Mesendoderm (in vitro differentiated cells): Measurements from ENCODE around the gene MED16.
A peak's percentile ranks its signal among the peaks of the same experiment; 100 is the strongest.

Experiments used
- DNase-seq: peaks from one replicate; pipeline ENCODE4 v3.0.0; 2013
- H2AK5ac ChIP-seq: 2 replicates; pipeline ENCODE4 v1.6.1; 2013; ENCODE audit warnings: low read length, inconsistent platforms
- H2BK120ac ChIP-seq: 2 replicates; pipeline ENCODE4 v1.6.1; 2013; ENCODE audit warnings: low read depth, mild to moderate bottlenecking, low read length, moderate library complexity, mixed read lengths
- H2BK15ac ChIP-seq: replicated peaks from 2 replicates; pipeline ENCODE4 v1.6.1; 2013; ENCODE audit warnings: low read depth, mild to moderate bottlenecking, moderate library complexity
- H2BK5ac ChIP-seq: 2 replicates; pipeline ENCODE4 v1.6.1; 2013; ENCODE audit warnings: low read length, inconsistent platforms
- H3K18ac ChIP-seq: 2 replicates; pipeline ENCODE4 v1.6.1; 2013; ENCODE audit warnings: mild to moderate bottlenecking, low read length, mixed read lengths
- H3K23ac ChIP-seq: one replicate; pipeline ENCODE4 v1.6.1; 2013; ENCODE audit warnings: low read length
- H3K27ac ChIP-seq: 2 replicates; pipeline ENCODE4 v1.5.1; 2013; ENCODE audit warnings: low read depth, mild to moderate bottlenecking, inconsistent platforms, low read length, moderate library complexity
- H3K27me3 ChIP-seq: 2 replicates; pipeline ENCODE4 v1.6.1; 2013; ENCODE audit warnings: low read length, control low read depth, mild to moderate bottlenecking, inconsistent platforms; ENCODE audit not compliant: insufficient read depth, poor library complexity
- H3K36me3 ChIP-seq: 2 replicates; pipeline ENCODE4 v1.6.1; 2013; ENCODE audit warnings: low read length, inconsistent platforms; ENCODE audit not compliant: control insufficient read depth, insufficient read depth
- H3K4ac ChIP-seq: one replicate; pipeline ENCODE4 v1.6.1; 2013; ENCODE audit warnings: low read depth, mild to moderate bottlenecking, low read length, moderate library complexity
- H3K4me1 ChIP-seq: 2 replicates; pipeline ENCODE4 v1.6.1; 2013; ENCODE audit warnings: low read depth, low read length, inconsistent platforms; ENCODE audit not compliant: control insufficient read depth
- H3K4me2 ChIP-seq: 2 replicates; pipeline ENCODE4 v1.6.1; 2013; ENCODE audit warnings: low read length
- H3K4me3 ChIP-seq: 2 replicates; pipeline ENCODE4 v1.5.1; 2013; ENCODE audit warnings: mild to moderate bottlenecking, low read length
- H3K56ac ChIP-seq: one replicate; pipeline ENCODE4 v1.6.1; 2013; ENCODE audit warnings: low read length
- H3K79me1 ChIP-seq: 2 replicates; pipeline ENCODE4 v1.6.1; 2013; ENCODE audit warnings: low read length, inconsistent platforms
- H3K79me2 ChIP-seq: 2 replicates; pipeline ENCODE4 v1.6.1; 2013; ENCODE audit warnings: mild to moderate bottlenecking, low read length; ENCODE audit not compliant: control insufficient read depth, insufficient read depth
- H3K9ac ChIP-seq: 2 replicates; pipeline ENCODE4 v1.6.1; 2013; ENCODE audit warnings: low read length, inconsistent platforms
- H4K5ac ChIP-seq: one replicate; pipeline ENCODE4 v1.6.1; 2013; ENCODE audit warnings: low read length
- H4K8ac ChIP-seq: one replicate; pipeline ENCODE4 v1.6.1; 2013; ENCODE audit warnings: low read depth, mild to moderate bottlenecking, control low read depth, low read length, moderate library complexity
- WGBS: extraction: QIAGEN DNeasy Blood & Tissue Kit; methylation state at CpG from one replicate; pipeline ENCODE4 v1.1.7; 2013; ENCODE audit warnings: low lambda C conversion rate, missing lambda C conversion rate; ENCODE audit not compliant: insufficient coverage; ENCODE audit errors: extremely low coverage; 5-methylcytosine and 5-hydroxymethylcytosine counted together

Gene MED16

DNA sequence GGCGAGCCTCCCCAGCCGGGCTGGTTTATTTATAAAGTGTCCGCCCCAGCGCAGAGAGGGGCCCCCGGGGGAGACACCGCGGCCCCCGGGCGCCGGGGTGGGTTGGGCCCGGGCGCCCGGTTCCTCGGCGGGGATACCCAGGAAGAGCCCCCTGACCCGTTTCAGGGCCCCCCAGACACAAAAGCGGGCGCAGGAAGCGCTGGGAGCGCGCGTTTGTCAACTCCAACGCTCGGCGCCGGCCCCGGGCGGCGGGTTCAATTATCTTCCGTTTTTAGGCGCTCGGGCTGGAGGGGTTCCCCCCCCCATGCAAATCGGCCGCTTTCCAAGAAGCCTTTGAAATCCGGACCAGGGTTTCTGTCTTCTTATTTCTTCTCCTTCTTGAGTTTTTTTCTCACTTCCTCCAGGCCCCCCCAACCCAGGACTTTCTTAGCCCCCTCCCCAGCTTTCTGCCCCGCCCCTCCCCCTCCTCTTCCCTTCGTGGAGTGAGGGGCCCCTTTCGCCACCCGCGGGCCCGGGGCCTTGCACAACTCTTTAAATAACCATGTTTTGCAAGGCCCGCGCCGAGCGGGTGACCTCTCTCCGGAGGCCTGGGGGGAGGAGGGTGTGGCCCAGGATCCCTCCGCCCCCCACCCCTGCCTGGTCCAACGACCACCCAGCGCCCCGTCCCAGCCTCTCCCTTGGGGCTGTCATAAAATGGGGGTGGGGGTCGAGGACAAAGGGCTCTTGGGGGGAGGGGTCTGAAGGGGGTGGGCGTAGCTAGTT is 33.8 kb upstream of the MED16 start:
- Histone ChIP-seq H2AK5ac (no peak overlapping the region), H3K4me2 (peak overlapping the region; percentile 31), H3K4me1 (no peaks in the 10 kb centered on the region), H3K56ac (peak overlapping the region; percentile 89), H4K8ac (peak overlapping the region; percentile 76), H3K4me3 (peak overlapping the region; percentile 91), H3K27ac (peak overlapping the region; percentile 92), H2BK5ac (no peak overlapping the region), H3K36me3 (peaks cover 2% of the 10 kb centered on the region), H3K4ac (peak overlapping the region; percentile 99), H3K27me3 (no peaks in the 10 kb centered on the region), H3K23ac (no peak overlapping the region), H3K79me1 (peaks cover 5% of the 10 kb centered on the region), H3K18ac (peak overlapping the region; percentile 100), H2BK15ac (no peak overlapping the region), H3K79me2 (peaks cover 26% of the 10 kb centered on the region), H3K9ac (peak overlapping the region; percentile 93), H4K5ac (no peak overlapping the region), H2BK120ac (peak overlapping the region; percentile 96)
- no CpG with 5 or more reads among the region's 52 CpGs for WGBS
- DNase-seq, result peak; percentile 69

GRCh38 chr19:926323-926588 is 33.3 kb upstream of the MED16 start:
- Histone ChIP-seq H3K27me3 (peaks cover 1% of the 10 kb centered on the region), H3K9ac (peak overlapping the region; percentile 93), H3K56ac (peak overlapping the region; percentile 89), H2BK5ac (peak overlapping the region; percentile 45), H2BK120ac (peak overlapping the region; percentile 96), H3K79me2 (peaks cover 25% of the 10 kb centered on the region), H3K4ac (peak overlapping the region; percentile 99), H3K79me1 (peaks cover 5% of the 10 kb centered on the region), H2AK5ac (no peak overlapping the region), H2BK15ac (no peak overlapping the region), H3K27ac (peak overlapping the region; percentile 92), H3K4me1 (no peaks in the 10 kb centered on the region), H3K4me3 (peak overlapping the region; percentile 91), H3K23ac (no peak overlapping the region), H4K8ac (no peak overlapping the region), H3K4me2 (peak overlapping the region; percentile 31), H4K5ac (no peak overlapping the region), H3K18ac (peak overlapping the region; percentile 100), H3K36me3 (peaks cover 2% of the 10 kb centered on the region)
- no CpG with 5 or more reads among the region's 21 CpGs for WGBS
- DNase-seq, result no peak

DNA sequence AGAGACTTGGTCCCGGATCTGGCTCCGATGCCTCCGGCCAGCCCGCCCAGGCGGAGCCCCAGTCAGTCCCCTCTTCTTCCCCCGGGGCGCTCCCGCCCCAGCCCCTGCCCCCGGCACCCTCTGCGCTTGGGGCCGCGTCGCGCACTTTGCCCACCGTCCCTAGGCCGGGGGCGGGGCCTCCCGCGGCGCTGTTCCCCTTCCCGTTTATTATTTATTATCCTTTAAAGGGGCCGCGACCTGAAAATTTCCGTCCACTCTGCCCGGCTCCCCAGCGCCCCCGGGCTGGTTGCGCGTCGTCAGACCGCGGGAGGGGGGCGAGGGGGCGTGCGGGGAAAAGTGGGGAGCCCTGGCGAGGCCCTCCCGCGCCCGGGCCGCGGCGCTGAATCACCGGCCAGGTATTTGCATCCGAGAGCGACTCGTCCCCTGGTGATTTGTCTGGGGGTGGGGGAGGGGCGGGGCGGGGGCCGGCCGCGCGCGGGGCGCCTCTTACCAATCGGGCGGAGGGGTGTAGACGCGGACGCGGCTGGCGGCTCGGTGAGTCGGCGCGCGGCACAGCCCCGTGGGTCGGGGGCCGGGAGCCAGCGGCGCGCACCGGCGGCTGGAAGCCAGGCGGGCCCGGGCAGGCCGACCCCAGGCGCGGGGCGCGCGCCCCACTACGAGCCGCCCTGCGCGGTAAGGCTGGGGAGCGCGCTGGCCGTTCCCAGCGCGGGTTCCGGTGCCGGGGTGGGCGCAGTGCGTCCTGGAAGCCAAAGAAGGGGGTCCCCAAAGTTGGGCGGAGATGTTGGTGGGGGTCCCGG is 32.7 kb upstream of the MED16 start, which contains the start of gene ARID3A:
ARID3A (plus strand) TSS at position 510 of the 797 bp plus-strand sequence. CDS start 3,494 bp downstream, outside the sequence.
- Histone ChIP-seq H3K36me3 (peaks cover 2% of the 10 kb centered on the region), H3K4me1 (no peaks in the 10 kb centered on the region), H3K18ac (peak within 1 kb of the TSS; percentile 100), H3K79me1 (peaks cover 5% of the 10 kb centered on the region), H3K27me3 (peaks cover 5% of the 10 kb centered on the region), H3K27ac (peak within 1 kb of the TSS; percentile 94), H3K4me2 (peak within 1 kb of the TSS; percentile 33), H3K79me2 (peaks cover 23% of the 10 kb centered on the region), H3K9ac (peak within 1 kb of the TSS; percentile 93), H2BK15ac (no peak within 1 kb of the TSS), H2BK120ac (peak within 1 kb of the TSS; percentile 96), H4K8ac (peak within 1 kb of the TSS; percentile 99), H2BK5ac (peak within 1 kb of the TSS; percentile 45), H3K56ac (peak within 1 kb of the TSS; percentile 89), H3K23ac (no peak within 1 kb of the TSS), H4K5ac (no peak within 1 kb of the TSS), H3K4ac (peak within 1 kb of the TSS; percentile 99), H3K4me3 (peak within 1 kb of the TSS; percentile 91), H2AK5ac (no peak within 1 kb of the TSS)
- no CpG with 5 or more reads among the region's 97 CpGs for WGBS
- DNase-seq, result peak; percentile 96

- Histone ChIP-seq H3K56ac (peak overlapping the region; percentile 86), H3K4ac (no peak overlapping the region), H3K18ac (peak overlapping the region; percentile 100), H3K79me2 (peaks cover 23% of the 10 kb centered on the region), H2BK15ac (no peak overlapping the region), H2BK120ac (no peak overlapping the region), H3K27ac (peak overlapping the region; percentile 94), H3K4me3 (peak overlapping the region; percentile 41), H2AK5ac (no peak overlapping the region), H4K8ac (no peak overlapping the region), H3K23ac (no peak overlapping the region), H3K27me3 (peaks cover 11% of the 10 kb centered on the region), H3K9ac (peak overlapping the region; percentile 52), H3K4me2 (peak overlapping the region; percentile 33), H3K4me1 (no peaks in the 10 kb centered on the region), H2BK5ac (no peak overlapping the region), H4K5ac (no peak overlapping the region), H3K79me1 (peaks cover 5% of the 10 kb centered on the region), H3K36me3 (peaks cover 2% of the 10 kb centered on the region)
- DNase-seq, result peak; percentile 72
- WGBS, result no CpG with 5 or more reads among the region's 39 CpGs
These were observed 32.1 kb upstream of the MED16 start for GRCh38 chr19:925087-925525.

GRCh38 chr19:924553-925086 is 31.6 kb upstream of the MED16 start:
- Histone ChIP-seq H3K27me3 (peaks cover 15% of the 10 kb centered on the region), H3K4ac (peak overlapping the region; percentile 1), H2BK120ac (no peak overlapping the region), H3K36me3 (peaks cover 2% of the 10 kb centered on the region), H3K18ac (no peak overlapping the region), H2BK15ac (no peak overlapping the region), H3K23ac (no peak overlapping the region), H3K56ac (peak overlapping the region; percentile 86), H3K9ac (peak overlapping the region; percentile 52), H3K4me1 (no peaks in the 10 kb centered on the region), H3K4me2 (peak overlapping the region; percentile 33), H3K79me2 (peaks cover 23% of the 10 kb centered on the region), H4K5ac (no peak overlapping the region), H4K8ac (no peak overlapping the region), H2BK5ac (no peak overlapping the region), H3K79me1 (peaks cover 5% of the 10 kb centered on the region), H3K27ac (peak overlapping the region; percentile 94), H2AK5ac (no peak overlapping the region), H3K4me3 (peak overlapping the region; percentile 41)
- no CpG with 5 or more reads among the region's 31 CpGs for WGBS
- DNase-seq, result peak; percentile 85
